Right renal cortex interstitium (tissue), 3 donors: Measurements from ENCODE around the gene STARD8. TPM values are rescaled to one million over a fixed set of nuclear protein-coding genes. Genes with fewer than 3 reads are reported as not detected.

Source experiments
- DNase-seq, 3 donors: peaks; one replicate each; pipeline ENCODE4 v3.0.0-alpha.2; 2013; ENCODE audit warnings: low read depth in 3 of 3, low spot score in 2 of 3
- polyA plus RNA-seq, 3 donors: library from polyadenylated mRNA; unstranded; fragments of 120-200 nt; gene quantifications; one replicate each; pipeline ENCODE4 v1.2.1, GENCODE V29; 2013; ENCODE audit not compliant: insufficient read length in 3 of 3

The STARD8 gene
- polyA plus RNA-seq, 3 donors: 16.3 to 19.3 (median 18.4) TPM

GRCh38 chrX:68690936-68691501, 43.6 kb downstream of the STARD8 start:
- no peak for DNase-seq

- no peak for DNase-seq
Measured at GRCh38 chrX:68691921-68692320, 44.5 kb downstream of the STARD8 start.

- DNase-seq: no peak
Measured at GRCh38 chrX:68692651-68693050, 45.2 kb downstream of the STARD8 start.

- DNase-seq: no peak
Measured at GRCh38 chrX:68693481-68694434, 46.3 kb downstream of the STARD8 start.

GRCh38 chrX:68694435-68695205, 47.2 kb downstream of the STARD8 start:
- no peak for DNase-seq

GRCh38 chrX:68695206-68695845, 47.9 kb downstream of the STARD8 start:
- DNase-seq: no peak

- DNase-seq: no peak
Measured at GRCh38 chrX:68696267-68696990, 49.0 kb downstream of the STARD8 start.

GRCh38 chrX:68697036-68697435, 49.6 kb downstream of the STARD8 start:
- no peak for DNase-seq

- no peak for DNase-seq
Measured at GRCh38 chrX:68697465-68698125, 50.1 kb downstream of the STARD8 start.

- no peak for DNase-seq
Measured at GRCh38 chrX:68698942-68699341, 51.5 kb downstream of the STARD8 start.

- no peak for DNase-seq
Measured at GRCh38 chrX:68699960-68700746, 52.7 kb downstream of the STARD8 start.

GRCh38 chrX:68703369-68703768, 55.9 kb downstream of the STARD8 start:
- no peak for DNase-seq

- DNase-seq: no peak
Measured at GRCh38 chrX:68703846-68704245, 56.4 kb downstream of the STARD8 start.

GRCh38 chrX:68705986-68706385, 58.5 kb downstream of the STARD8 start:
- no peak for DNase-seq

- no peak for DNase-seq
Measured at GRCh38 chrX:68708503-68709290, 61.2 kb downstream of the STARD8 start.

- DNase-seq: no peak
Measured at GRCh38 chrX:68710870-68711576, 63.6 kb downstream of the STARD8 start.

GRCh38 chrX:68711845-68712244, 64.4 kb downstream of the STARD8 start:
- DNase-seq: no peak
